Measurements from ENCODE around the gene DOCK3.
"Not testable (repeated sequence)": the region's sequence is repeated elsewhere in the genome, so short reads cannot be mapped to it uniquely, and the experiment has no call there.

The DOCK3 gene

GRCh38 chr3:50983887-50984286, 309.2 kb downstream of the DOCK3 start:
- no peak for DNase-seq (ENCODE audit: low read depth)

DNA sequence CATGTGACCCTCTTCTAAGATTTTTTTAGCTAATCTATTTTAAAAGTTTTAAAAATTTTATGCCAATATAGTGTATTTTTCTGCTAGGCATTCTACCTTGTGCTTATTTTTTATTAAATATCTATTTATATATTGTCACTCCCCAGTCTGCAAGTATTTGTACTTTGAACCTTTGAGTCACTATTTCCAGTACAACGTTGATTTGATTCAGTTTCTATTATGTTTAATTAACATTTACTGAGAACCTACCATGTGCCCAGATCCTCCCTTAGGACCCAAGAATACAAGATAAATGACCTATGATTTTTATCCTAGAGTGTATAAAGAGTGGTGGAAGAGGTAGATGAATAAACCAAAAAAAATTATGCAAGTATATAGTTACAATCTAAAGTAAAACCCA, 311.2 kb downstream of the DOCK3 start:
- DNase-seq (ENCODE audit: low read depth) = no peak

DNA sequence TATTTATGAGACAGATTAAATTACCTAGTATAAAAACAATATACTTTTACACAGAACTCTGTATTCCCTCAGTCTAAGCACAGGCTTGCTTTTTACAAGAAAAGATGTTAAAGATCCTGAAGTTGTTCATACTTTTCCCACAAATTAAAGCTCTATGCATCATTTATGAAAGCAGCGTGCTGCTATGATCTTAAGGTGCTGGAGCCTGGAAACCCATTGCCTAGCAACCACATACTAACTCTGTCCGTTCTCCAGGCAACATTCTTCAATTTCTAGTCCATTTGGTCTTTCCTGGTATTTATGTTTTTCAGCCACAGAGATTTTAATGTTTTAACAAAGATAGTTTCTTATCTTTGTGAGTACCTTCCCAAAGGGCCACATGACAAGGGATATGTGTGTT, 312.0 kb downstream of the DOCK3 start:
- no peak for DNase-seq (ENCODE audit: low read depth)

- no peak for DNase-seq (ENCODE audit: low read depth)
These were observed 319.8 kb downstream of the DOCK3 start for GRCh38 chr3:50994537-50994936.

DNA sequence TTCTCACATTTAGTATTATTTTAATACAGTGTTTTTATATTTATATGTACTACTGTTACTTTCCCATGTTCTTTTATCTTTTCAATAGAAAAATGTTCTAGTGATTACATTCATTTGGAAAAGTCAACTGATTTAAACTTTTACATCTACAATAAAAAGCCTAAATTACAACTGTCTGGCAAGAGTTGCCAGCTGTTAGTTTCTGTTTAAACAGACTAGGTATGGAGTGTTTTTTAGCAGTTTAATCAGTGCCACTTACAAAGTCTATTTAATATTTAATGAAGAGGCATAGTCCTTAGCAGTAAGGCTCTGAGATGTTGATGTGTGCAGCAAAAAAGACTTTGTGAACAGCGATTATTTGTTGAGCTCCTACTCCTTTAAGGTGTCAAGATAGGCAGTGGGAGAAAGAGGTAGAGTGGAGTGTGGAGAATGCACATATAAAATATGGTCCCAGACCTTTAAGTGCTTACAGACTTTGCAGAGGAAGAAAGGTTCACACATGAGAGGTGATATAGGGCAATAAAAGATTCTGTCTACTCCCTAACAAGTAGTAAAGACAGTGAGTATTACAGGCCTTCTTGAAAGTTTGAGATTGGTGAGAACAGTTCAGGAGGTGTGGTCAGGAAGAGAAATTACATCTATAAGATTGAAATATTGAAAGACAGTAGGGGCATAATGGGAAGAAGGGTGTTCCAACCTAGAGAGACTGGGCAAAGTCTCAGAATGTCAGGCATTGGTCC, 320.5 kb downstream of the DOCK3 start:
- DNase-seq (ENCODE audit: low read depth) = no peak

DNA sequence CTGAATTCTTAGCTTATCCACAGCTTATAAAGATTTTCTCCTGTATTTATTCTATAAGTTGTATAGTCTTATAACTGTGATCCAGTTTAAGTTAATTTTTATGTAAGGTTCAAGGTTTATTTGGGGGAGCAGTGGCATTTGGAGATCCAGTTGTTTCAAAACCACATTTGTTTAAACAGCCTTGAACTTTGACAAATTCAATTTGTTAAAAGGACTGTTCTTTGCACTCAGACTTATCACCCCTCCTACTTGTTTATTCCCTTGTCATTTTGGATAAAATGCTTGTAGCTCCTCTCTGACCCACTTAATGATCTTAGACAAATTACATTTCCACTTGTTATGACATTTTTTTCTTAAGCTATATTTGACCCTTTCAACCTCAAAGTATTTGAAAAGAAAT, 327.8 kb downstream of the DOCK3 start:
- DNase-seq (ENCODE audit: low read depth) = no peak

- DNase-seq (ENCODE audit: low read depth) = no peak
These were observed 329.5 kb downstream of the DOCK3 start for GRCh38 chr3:51004235-51004634.

DNA sequence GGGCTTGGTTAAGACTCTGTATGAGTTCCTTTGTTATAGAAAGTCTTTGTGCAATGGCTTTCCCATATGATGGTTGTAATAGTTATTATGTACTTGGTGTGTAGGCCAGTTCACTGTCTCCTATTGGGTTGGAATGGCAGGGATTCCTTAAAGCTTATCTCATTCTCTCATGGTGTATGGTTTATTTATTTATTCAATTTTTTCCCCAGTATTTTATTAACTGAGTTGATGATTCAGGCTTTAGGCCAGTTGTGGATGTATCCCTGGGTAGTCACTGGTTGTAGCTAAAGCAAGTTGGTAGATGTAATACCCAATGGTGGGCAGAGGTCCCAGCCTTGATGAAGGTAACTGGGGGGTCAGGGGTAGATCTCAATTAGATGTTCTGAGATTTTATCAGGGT, 349.4 kb downstream of the DOCK3 start:
- DNase-seq (ENCODE audit: low read depth) = no peak

- DNase-seq (ENCODE audit: low read depth) = peak; percentile 61
These were observed 350.3 kb downstream of the DOCK3 start for GRCh38 chr3:51024765-51025632.

GRCh38 chr3:51031666-51032065, 356.9 kb downstream of the DOCK3 start:
- DNase-seq (ENCODE audit: low read depth) = no peak

- DNase-seq (ENCODE audit: low read depth) = no peak
These were observed 360.9 kb downstream of the DOCK3 start for GRCh38 chr3:51035630-51036029.

GRCh38 chr3:51044982-51045381, 370.3 kb downstream of the DOCK3 start:
- no peak for DNase-seq (ENCODE audit: low read depth)

GRCh38 chr3:51052562-51052961, 377.8 kb downstream of the DOCK3 start:
- no peak for DNase-seq (ENCODE audit: low read depth)

GRCh38 chr3:51057121-51057520, 382.4 kb downstream of the DOCK3 start:
- no peak for DNase-seq (ENCODE audit: low read depth)

GRCh38 chr3:51063053-51063452, 388.3 kb downstream of the DOCK3 start:
- no peak for DNase-seq (ENCODE audit: low read depth)

DNA sequence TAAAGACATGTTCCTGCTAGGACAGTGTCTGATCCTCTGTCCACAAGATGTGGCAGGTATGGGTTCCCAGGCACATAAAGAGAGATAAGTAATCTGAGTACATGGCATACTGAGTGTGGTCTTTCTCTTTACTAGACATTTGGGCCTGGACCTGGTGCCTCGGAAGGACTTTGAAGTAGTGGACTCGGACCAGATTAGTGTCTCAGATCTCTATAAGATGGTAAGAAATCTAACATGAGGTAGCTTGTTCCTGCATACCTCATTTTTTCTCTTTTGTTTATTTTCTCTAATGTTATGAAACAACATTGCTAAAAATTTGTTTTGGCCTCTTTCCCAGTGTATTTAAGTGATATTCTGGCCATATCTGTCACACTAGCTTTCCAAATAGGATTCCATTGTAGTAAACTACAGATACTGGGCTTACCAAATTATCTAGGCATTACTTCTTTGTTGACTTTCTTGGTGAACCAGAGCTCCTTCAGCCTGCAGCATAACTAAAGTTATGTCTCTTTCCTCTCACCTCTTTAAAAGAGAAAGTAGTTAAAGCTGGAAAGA, 400.6 kb downstream of the DOCK3 start:
- DNase-seq (ENCODE audit: low read depth) = no peak

GRCh38 chr3:51082363-51082762, 407.6 kb downstream of the DOCK3 start:
- DNase-seq (ENCODE audit: low read depth) = no peak

DNA sequence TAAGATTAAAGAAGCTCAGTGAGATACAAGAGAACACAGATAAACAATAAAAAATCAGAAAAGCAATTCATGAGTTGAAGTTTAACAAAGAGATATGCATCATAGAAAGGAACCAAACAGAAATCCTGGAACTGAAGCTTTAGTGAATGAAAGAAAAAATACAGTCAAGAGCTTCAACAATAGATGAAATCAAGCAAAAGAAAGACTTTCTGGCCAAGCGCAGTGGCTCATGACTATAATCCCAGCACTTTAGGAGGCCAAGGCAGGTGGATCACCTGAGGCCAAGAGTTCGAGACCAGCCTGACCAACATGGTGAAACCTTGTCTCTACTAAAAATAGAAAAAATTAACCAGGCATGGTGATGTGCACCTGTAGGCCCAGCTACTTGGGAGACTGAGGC, 408.8 kb downstream of the DOCK3 start:
- no peak for DNase-seq (ENCODE audit: low read depth)

DNA sequence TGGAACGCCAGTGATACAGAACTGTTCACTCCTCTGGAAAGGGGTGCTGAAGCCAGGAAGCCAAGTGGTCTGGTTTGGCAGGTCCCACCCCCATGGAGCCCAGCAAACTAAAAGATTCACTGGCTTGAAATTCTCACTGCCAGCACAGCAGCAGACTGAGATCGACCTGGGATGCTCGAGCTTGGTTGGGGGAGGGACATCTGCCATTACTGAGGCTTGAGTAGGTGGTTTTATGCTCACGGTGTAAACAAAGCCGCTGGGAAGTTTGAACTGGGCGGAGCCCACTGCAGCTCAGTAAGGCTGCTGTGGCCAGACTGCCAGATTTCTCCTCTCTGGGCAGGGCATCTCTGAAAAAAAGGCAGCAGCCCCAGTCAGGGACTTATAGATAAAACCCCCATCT, 417.4 kb downstream of the DOCK3 start:
- not testable (repeated sequence) for DNase-seq (ENCODE audit: low read depth)

GRCh38 chr3:51094838-51095237, 420.1 kb downstream of the DOCK3 start:
- not testable (repeated sequence) for DNase-seq (ENCODE audit: low read depth)

GRCh38 chr3:51099794-51100535, 425.2 kb downstream of the DOCK3 start:
- no peak for DNase-seq (ENCODE audit: low read depth)

DNA sequence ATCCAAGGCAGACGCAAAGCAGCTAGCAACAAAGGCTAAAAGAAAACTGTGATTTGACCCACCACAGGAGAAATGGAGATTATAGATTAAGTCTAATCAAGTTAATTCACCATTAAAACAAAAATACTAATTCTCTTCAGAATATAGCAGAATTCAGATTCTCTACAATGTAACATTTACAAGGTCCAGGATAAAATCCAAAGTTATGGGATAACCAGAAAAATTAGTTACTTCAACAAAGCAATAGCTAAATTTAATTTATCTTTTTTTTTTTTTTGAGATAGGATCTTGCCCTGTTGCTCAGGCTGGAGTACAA, 425.8 kb downstream of the DOCK3 start:
- no peak for DNase-seq (ENCODE audit: low read depth)
